ENCODE results near the gene DNHD1. TPM values are rescaled to one million over a fixed set of nuclear protein-coding genes. Genes with fewer than 3 reads are reported as not detected.
A peak's percentile ranks its signal among the peaks of the same experiment; 100 is the strongest.

The DNHD1 gene
- total and polyA plus RNA-seq, 8 donors, result 1.9 to 11.2 (median 3.5) TPM

DNA sequence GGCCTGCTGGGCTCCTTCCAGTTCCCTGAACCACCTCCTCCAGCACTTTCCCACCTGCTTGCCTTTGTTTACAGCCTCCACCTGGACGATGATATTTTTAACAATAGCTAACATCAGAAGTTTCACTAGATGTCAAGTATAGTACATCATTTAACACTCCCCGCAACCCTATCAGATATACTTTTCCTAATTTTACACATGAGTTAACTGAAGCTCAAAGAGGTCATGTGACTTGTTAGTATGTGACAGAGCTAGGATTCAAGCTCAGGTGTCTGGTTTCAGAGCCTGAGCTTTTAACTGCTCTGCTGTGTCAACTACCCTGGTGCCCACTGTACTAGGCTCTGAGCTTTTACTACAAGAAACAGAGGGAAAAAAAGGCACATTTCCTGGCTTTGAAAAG is 42.0 kb upstream of the DNHD1 start:
- DNase-seq, result no peak
- H3K27ac ChIP-seq, result no peak overlapping the region
- no peaks in the 10 kb centered on the region for H3K9me3 ChIP-seq
- ATAC-seq, result peak in 1 of 4 donors; percentile 22
- FAIRE-seq, result no peak
- intact Hi-C loops (cut with DNase I), result no loop called here
- H3K36me3 ChIP-seq, result peaks cover 0 to 32% (median 9%) of the 10 kb centered on the region in 3 donors
- no peak for TF ChIP-seq CTCF (IDR thresholded peaks at IDR 0.05)
- no peaks in the 10 kb centered on the region for H3K4me1 ChIP-seq
- H3K4me3 ChIP-seq, result no peak overlapping the region
- WGBS, 2 donors, result 48 to 64% methylated on average over 2 of the region's 2 CpGs
- H3K27me3 ChIP-seq, result no peaks in the 10 kb centered on the region

DNA sequence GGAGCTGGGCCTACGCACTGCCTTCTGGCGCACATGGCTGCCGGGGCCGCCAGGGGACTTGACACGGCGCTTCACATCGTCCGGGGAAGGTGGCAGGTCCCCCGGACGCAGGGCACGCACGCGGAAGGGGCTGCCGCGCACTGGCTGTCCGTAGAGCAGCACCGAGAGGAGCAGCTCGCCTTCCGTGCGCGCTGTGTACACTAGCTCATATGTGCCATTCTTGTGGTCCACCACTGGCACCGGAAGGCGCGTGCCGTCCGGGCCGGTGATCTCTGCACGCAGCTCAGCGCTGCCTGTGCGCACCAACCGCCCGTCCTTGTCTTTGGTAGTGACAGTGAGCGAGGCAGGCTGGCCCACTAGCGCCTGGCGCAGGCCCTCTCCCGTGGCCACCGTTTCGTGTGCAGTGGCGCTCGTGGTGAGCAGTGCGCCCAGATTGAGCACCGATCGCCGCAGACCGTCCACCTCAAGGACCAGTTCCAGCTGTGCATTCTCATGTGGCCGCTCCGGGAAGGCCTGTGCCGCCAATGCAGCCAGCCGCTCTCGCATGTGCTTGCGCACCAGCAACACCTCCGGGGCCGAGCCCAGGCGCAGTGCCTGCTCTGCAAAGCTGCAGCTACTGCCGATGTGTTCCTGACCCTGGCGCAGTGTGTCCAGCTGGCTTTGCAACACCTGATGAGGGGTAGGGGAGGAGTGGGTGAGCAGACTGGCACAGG is 40.6 kb upstream of the DNHD1 start:
- TF ChIP-seq CTCF (IDR thresholded peaks at IDR 0.05), result no peak
- no peak for FAIRE-seq
- intact Hi-C loops (cut with DNase I), result no loop called here

DNA sequence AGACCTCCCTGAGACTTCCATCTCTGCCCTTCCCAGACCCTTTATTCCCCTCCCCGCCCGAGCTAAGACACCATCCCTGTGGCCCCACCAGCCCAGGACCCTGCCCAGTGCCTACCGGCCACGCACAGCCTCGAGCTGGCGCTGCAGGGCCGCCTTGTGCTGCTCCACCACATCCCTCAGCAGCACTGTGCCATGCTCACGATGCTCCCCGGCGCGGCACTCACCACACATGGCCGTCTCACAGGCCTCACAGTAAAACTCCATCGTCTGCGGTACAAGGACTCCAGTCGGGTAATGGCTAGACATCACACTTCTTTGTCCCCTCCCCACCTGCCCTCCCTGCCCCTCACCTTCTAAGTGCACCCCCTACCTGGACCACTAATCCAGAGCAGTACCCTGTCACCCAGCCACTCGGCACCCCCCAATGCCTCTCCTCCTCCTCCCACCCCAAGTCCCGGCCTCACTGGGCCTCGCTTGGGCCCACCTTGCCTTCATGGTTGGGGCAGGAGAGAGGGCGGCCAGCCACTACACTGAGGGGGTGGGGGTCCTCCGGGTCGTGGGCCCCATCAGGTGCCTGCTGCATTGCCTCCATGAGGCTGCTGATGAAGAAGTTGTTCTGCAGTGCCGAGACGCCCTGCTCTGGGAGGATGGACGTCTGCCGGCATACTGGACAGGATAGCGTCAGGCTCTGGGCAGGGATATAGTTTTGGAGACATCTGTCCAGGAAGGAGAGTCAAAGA is 39.3 kb upstream of the DNHD1 start:
- intact Hi-C loops (cut with DNase I), result no loop called here
- 86 to 88% methylated on average over 26 of the region's 26 CpGs for WGBS, 2 donors
- FAIRE-seq (no peak), ATAC-seq (no peak), DNase-seq (peak in 1 of 6 donors; percentile 68)
- H3K27ac ChIP-seq, result peak overlapping the region in 1 of 4 donors; percentile 21
- peaks cover 0 to 26% (median 5%) of the 10 kb centered on the region in 3 donors for H3K36me3 ChIP-seq
- no peaks in the 10 kb centered on the region for H3K9me3 ChIP-seq
- no peak overlapping the region for H3K4me3 ChIP-seq
- H3K4me1 ChIP-seq, result no peaks in the 10 kb centered on the region
- no peak for TF ChIP-seq CTCF (IDR thresholded peaks at IDR 0.05)
- no peaks in the 10 kb centered on the region for H3K27me3 ChIP-seq

More for the DNA sequence above, 40.6 kb upstream of the DNHD1 start:
- Histone ChIP-seq H3K9me3 (no peaks in the 10 kb centered on the region), H3K4me3 (no peak overlapping the region), H3K4me1 (no peaks in the 10 kb centered on the region), H3K27ac (no peak overlapping the region), H3K36me3 (peaks cover 0 to 26% (median 5%) of the 10 kb centered on the region in 3 donors), H3K27me3 (no peaks in the 10 kb centered on the region)
- ATAC-seq, result no peak
- DNase-seq, result peak in 1 of 6 donors; percentile 62
- 95 to 97% methylated on average over 56 of the region's 56 CpGs for WGBS, 2 donors

DNA sequence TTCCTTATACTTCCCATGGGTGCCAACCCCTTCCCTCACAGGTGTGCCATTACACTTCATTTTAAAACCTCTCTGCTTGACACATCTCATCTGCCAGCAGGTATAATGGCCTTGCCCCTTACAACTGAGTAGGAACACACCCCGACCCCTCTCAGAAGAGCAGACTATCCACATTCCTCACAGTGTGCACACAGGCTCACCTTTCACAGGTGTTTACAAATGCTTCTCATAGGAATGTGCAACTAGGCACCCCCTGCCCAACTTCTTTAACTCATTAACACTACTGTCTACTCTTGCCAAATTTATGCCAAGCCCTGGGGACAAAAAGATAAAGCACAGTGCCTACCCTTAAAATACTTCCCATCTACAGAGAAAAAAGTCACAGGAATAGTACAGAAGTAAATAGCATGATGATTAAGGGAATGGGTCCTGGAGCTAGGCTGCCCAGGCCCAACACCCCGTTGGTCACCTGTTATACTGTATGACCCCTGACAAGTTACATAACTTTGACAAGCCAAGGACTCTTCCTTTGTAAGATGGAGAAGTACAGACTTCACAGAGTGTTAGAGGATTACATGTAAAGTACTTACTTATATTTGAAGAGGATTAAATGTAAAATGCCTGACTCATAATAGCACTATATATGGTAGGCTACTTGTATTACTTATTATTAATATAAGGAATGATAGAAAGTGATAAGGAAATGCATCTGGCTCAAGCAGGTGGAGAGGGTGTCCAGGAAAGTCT is 38.6 kb upstream of the DNHD1 start:
- Histone ChIP-seq H3K36me3 (peaks cover 0 to 26% (median 5%) of the 10 kb centered on the region in 3 donors), H3K4me3 (no peak overlapping the region), H3K27me3 (no peaks in the 10 kb centered on the region), H3K27ac (peak overlapping the region in 1 of 4 donors; percentile 21), H3K4me1 (no peaks in the 10 kb centered on the region), H3K9me3 (no peaks in the 10 kb centered on the region)
- ATAC-seq, result peak; percentile 12 to 80 (median 72)
- DNase-seq, result no peak
- FAIRE-seq, result no peak
- intact Hi-C loops (cut with DNase I), result no loop called here
- TF ChIP-seq CTCF (IDR thresholded peaks at IDR 0.05), result no peak
- WGBS, 2 donors, result 46 to 56% methylated on average over 2 of the region's 2 CpGs
